Suprapubic skin (tissue), 4 donors: ENCODE results near the gene HPSE2.

Experiments
- EP300 ChIP-seq: sonication (generic); formaldehyde crosslinking; IDR thresholded peaks from one replicate; pipeline ENCODE4 v1.6.1; 2017; ENCODE audit warnings: antibody characterized with exemption
- POLR2A ChIP-seq, 2 donors: fragments of 450-650 bp; IDR thresholded peaks; one replicate each; pipeline ENCODE4 v1.6.1; 2017; ENCODE audit warnings: antibody characterized with exemption in 2 of 2, mild to moderate bottlenecking in 2 of 2, moderate library complexity in 2 of 2
- POLR2AphosphoS5 ChIP-seq, 3 donors: sonication (generic); formaldehyde crosslinking; IDR thresholded peaks; one replicate each; pipeline ENCODE4 v1.6.1; 2017; ENCODE audit warnings: antibody characterized with exemption in 3 of 3
- TF ChIP-seq, protein P1 (sequence below), 2 donors: fragments of 200-600 bp in 1 of 2; fragments of 450-650 bp in 1 of 2; sonication (generic) in 1 of 2; IDR thresholded peaks; one replicate each; pipeline ENCODE4 v1.5.1; 2016 to 2019; ENCODE audit warnings: antibody characterized with exemption in 2 of 2, mild to moderate bottlenecking in 1 of 2, moderate library complexity in 1 of 2

GRCh38 chr10:98577168-98577567, 658.5 kb downstream of the HPSE2 start:
- TF ChIP-seq, protein P1, sequence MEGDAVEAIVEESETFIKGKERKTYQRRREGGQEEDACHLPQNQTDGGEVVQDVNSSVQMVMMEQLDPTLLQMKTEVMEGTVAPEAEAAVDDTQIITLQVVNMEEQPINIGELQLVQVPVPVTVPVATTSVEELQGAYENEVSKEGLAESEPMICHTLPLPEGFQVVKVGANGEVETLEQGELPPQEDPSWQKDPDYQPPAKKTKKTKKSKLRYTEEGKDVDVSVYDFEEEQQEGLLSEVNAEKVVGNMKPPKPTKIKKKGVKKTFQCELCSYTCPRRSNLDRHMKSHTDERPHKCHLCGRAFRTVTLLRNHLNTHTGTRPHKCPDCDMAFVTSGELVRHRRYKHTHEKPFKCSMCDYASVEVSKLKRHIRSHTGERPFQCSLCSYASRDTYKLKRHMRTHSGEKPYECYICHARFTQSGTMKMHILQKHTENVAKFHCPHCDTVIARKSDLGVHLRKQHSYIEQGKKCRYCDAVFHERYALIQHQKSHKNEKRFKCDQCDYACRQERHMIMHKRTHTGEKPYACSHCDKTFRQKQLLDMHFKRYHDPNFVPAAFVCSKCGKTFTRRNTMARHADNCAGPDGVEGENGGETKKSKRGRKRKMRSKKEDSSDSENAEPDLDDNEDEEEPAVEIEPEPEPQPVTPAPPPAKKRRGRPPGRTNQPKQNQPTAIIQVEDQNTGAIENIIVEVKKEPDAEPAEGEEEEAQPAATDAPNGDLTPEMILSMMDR (IDR thresholded peaks at IDR 0.05): no peak
- TF ChIP-seq EP300 (no peak), POLR2A (IDR thresholded peaks at IDR 0.05) (no peak), POLR2AphosphoS5 (IDR thresholded peaks at IDR 0.05) (no peak)
